8988T (cell line): ENCODE measurements around the gene CUL9.

Experiments used
- DNase-seq: peaks from one replicate; pipeline ENCODE4 v3.0.0; 2011

The CUL9 gene

GRCh38 chr6:43258180-43258579 is 76.2 kb downstream of the CUL9 start:
- DNase-seq: no peak

GRCh38 chr6:43258807-43259686 is 77.1 kb downstream of the CUL9 start:
- no peak for DNase-seq

GRCh38 chr6:43260791-43261190 is 78.8 kb downstream of the CUL9 start:
- no peak for DNase-seq

DNA sequence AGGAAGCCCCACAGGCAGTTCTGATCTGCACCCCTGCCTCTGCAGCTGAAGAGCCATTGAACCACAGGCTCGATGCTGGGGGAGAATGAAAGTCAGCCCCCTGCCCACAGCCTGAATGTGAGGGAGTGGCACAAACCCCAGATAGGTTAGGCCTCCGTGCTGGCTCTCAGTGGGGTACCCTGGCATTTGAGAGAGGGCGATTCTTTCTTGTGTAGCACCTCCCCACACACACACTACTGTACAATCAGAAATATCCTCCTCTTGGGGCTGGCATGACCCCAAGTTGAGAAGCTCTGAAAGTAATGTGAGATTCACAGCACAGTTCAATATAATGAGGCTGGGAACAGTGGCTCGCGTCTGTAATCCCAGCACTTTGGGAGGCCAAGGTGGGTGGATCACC is 79.2 kb downstream of the CUL9 start:
- DNase-seq: no peak

- no peak for DNase-seq
Measured at GRCh38 chr6:43262000-43262779, 80.2 kb downstream of the CUL9 start.

DNA sequence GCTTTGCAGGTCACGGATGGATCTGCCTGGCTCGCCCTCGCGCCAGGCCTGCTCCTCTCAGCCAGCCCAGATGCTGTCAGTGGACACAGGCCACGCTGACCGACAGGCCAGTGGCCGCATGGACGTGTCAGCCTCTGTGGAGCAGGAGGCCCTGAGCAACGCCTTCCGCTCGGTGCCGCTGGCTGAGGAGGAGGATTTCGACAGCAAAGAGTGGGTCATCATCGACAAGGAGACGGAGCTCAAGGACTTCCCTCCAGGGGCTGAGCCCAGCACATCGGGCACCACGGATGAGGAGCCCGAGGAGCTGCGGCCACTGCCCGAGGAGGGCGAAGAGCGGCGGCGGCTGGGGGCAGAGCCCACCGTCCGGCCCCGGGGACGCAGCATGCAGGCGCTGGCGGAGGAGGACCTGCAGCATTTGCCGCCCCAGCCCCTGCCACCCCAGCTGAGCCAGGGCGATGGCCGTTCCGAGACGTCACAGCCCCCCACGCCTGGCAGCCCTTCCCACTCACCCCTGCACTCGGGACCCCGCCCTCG is 80.9 kb downstream of the CUL9 start:
- DNase-seq: no peak

- DNase-seq: peak; percentile 99
Measured at GRCh38 chr6:43263314-43264178, 81.5 kb downstream of the CUL9 start.

DNA sequence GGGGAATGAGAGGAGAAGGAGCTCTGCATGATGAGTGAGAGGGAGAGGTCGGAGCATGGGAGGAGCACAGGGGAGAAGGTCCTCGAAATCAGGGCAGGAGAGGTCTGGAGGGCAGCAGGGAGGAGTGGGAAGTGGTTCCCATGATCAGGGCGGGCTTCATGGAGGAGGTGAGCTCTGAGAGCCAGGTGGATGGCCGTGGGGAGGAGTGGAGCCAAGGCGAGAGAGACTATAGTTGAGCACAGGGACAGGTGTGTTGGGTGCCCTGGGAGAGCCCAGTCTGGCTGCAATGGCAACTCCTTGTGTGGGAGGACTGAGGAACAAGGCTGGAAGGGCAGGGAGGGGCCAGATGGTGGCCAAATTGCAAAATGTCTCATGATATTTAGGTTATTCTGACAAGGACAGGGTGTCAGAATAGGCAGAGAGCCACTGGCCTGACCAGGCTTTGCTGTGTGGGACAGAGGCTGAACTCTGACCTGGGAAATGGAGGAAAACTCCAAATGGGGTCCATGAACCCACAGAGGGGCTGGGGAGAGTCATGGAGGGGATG is 82.7 kb downstream of the CUL9 start:
- no peak for DNase-seq

DNA sequence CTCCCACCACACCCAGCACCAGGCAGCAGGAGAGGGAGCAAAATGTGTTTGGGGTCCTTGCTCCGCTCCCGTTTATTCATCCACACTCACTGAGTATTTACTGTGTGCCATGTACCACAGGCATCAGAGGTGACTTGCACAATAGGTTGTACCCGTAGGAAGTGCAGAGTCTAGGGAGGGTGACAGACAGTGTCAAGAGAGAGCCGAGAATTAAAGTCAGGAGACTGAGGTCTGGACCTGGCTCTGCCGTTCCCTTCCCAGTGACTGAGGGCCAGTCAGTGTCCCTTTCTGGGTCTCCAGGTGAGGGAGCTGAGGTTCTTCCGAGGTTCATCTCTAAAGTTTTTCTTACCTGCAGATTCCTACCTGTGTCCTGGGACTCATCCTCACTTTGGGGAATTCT is 83.6 kb downstream of the CUL9 start:
- DNase-seq: no peak

GRCh38 chr6:43267619-43268354 is 85.8 kb downstream of the CUL9 start:
- DNase-seq: no peak

- DNase-seq: no peak
Measured at GRCh38 chr6:43268355-43268700, 86.3 kb downstream of the CUL9 start.

DNA sequence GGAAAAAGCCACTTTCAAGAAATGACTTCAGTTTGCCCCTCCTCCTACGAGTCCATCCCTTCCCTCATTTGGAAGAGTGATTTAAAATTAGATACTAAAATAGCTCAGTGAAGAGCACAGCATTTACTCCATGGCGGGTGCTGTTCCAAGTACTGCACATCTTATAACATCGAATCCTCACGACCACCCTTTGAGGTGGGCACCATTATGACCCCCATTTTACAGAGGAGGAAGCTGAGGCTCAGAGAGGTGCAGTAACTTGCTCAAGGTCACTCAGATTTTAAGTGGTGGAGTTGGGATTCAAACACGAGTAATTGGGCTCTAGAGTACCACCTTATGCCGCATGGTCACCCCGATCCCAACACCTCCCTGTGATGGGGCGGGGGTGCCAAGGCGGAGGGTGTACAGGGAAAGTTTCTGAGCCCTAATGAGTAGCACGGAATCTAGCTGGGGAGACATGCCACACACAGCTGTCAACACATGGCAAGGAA is 86.8 kb downstream of the CUL9 start:
- no peak for DNase-seq

DNA sequence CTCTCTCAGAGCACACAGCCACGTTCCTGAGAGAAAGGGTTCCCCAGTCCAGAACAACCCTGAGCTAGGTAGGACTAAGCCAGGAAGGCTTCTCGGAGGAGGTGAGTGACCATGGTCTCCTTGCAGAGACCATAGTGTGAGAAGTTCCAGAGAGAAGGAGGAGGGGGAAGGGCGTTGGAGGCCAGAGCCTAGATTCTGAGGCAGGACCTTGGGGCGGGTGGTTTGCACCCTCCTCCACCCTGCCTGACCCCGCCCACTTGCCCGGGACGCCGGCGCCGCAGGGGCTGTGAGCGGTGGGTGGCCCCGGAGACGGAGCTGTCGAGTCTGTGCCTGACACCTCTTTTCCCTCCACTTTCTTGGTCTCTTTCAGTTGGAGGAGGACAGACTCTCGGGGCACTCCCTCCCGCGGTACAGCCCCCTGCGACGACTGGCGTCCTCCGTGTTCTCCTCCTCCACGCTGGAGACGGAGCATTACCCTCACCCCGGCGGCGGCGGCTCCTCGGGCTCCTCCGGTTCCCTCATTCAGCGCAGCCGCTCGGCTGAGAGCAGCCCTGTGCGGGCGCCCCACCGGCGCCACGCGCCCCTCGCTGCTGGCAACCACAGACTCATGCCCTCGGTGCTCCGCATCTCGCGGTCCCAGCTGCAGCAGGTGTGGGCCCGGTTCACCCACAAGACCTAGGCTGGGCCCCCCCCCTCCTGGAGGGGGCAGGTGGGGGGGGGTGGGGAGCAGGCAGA is 87.4 kb downstream of the CUL9 start:
- DNase-seq: no peak

DNA sequence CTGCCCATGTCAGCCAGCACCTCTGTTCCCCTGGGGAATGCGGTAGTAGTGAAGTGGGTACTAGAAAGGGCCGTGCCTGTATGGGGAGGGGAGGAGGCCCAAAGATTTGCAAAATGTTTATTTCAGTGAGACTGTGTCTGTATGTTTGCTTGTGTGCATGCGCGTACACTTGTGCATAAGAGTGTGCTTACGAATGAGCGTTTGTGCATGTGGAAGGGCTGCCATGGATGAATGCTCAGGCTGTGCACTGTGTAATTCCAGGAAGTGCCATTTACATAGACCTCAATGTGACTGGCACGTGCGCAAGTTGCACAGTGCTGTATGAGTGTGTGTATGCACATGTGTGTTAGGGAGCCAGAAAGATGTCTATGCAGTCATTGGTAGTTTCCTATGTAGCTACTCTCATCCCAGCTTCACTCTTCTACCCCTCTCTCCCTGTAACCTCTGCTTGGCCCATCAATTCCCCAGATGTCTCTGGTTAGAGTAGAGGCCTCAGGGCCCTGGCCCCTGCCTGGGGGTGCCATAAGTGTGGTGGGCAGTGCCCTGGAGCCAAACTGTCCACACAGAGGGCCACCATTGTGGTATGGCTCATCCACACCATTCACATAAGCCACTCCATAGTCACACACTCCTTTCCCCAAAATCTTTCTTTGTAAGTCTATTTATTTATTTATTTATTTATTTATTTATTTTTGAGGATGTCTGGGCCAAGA is 89.3 kb downstream of the CUL9 start:
- DNase-seq: no peak

DNA sequence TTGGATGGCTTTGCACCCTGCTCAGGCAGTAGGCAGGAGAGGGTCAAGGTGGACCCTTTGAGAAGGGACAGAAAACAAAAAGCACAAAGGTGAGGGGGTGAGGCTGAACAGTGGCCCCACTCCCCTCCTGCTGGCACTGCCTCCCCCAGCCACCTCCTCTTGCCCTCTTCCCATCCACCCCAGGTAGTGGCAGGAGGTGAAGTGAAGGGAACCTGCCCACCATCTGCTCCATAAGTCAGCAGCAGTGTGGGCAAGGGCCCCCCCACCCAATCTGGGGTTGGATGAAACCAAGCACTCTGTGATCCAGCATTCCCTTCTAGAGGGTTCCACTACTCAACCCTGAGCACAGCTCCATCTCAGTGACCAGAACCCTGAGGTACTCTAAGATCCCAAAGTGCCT is 89.9 kb downstream of the CUL9 start:
- no peak for DNase-seq

GRCh38 chr6:43273707-43274106 is 91.7 kb downstream of the CUL9 start:
- DNase-seq: no peak
